SIG-M5 treated with dmso at 0.1 percent for 504 hours (cell line): ENCODE measurements around the gene COX7A2L.

Experiments used
- DNase-seq: peaks from one replicate; lab custom pipeline; 2025; ENCODE audit not compliant: unreplicated experiment; lab: John Stamatoyannopoulos, UW

The COX7A2L gene

GRCh38 chr2:42321452-42322064 lies 39.5 kb downstream of the COX7A2L start:
- no peak for DNase-seq

GRCh38 chr2:42319265-42319664 lies 41.8 kb downstream of the COX7A2L start:
- DNase-seq, result no peak

GRCh38 chr2:42317945-42318344 lies 43.1 kb downstream of the COX7A2L start:
- no peak for DNase-seq

- no peak for DNase-seq
Observed at GRCh38 chr2:42317486-42317885, 43.5 kb downstream of the COX7A2L start.

GRCh38 chr2:42316910-42317309 lies 44.1 kb downstream of the COX7A2L start:
- no peak for DNase-seq

GRCh38 chr2:42315844-42316470 lies 45.1 kb downstream of the COX7A2L start:
- DNase-seq, result no peak

- peak; percentile 81 for DNase-seq
Observed at GRCh38 chr2:42314892-42315468, 46.0 kb downstream of the COX7A2L start.

- no peak for DNase-seq
Observed at GRCh38 chr2:42312106-42312505, 48.9 kb downstream of the COX7A2L start.

GRCh38 chr2:42310007-42310515 lies 51.0 kb downstream of the COX7A2L start:
- DNase-seq, result no peak

GRCh38 chr2:42309366-42309765 lies 51.7 kb downstream of the COX7A2L start:
- DNase-seq, result no peak

GRCh38 chr2:42307180-42307579 lies 53.8 kb downstream of the COX7A2L start:
- no peak for DNase-seq

- DNase-seq, result no peak
Observed at GRCh38 chr2:42304059-42304713, 56.8 kb downstream of the COX7A2L start.

GRCh38 chr2:42303252-42303651 lies 57.8 kb downstream of the COX7A2L start:
- DNase-seq, result no peak

GRCh38 chr2:42300527-42300926 lies 60.5 kb downstream of the COX7A2L start:
- DNase-seq, result no peak
